GM18508 (cell line): ENCODE data around the gene SARNP.
"Not testable (repeated sequence)": the region's sequence is repeated elsewhere in the genome, so short reads cannot be mapped to it uniquely, and the experiment has no call there.

Source experiments
- ATAC-seq: cut with Tn5 transposase; IDR thresholded peaks from one replicate; pipeline ENCODE4 v1.9.1; 2021; ENCODE audit warnings: moderate number of reproducible peaks; ENCODE audit not compliant: insufficient read depth, unreplicated experiment

SARNP gene

DNA sequence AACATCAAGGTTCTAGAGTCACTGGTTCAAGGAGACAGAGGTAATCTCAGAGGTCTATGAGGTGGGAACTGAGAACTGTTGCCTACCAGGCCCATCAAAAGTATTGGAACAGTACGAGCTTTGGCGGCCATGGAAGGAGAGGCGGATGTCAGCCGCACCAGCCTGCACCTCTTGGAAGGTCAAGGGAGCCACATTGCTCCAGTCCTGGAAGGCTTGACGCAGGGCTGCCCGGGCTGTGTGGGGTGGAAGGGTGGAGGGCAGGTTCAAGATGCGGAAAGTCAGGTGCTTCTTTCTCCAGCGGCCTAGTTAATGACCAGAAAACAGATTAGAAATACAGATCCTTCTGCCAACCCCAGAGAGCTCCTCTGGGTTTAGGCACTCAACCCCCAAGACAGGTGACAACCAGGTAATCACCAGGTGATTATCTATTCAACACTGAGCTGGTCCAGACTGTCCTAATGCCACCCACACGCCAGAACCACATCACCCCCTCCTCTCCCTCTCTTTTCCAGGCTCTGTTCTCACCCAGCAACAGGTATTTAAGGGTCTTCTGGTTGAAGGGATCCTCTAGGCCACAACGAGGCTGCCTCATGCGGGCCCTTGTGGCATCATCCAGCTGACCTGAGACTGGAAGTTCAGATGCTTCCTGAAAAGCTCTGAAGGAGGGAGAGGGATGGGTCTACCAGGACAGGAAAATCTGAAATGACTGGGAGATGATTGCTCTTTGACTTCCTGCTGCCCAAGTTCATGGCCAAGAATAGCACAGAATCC lies 23.2 kb upstream of the SARNP start:
- no peak for ATAC-seq

DNA sequence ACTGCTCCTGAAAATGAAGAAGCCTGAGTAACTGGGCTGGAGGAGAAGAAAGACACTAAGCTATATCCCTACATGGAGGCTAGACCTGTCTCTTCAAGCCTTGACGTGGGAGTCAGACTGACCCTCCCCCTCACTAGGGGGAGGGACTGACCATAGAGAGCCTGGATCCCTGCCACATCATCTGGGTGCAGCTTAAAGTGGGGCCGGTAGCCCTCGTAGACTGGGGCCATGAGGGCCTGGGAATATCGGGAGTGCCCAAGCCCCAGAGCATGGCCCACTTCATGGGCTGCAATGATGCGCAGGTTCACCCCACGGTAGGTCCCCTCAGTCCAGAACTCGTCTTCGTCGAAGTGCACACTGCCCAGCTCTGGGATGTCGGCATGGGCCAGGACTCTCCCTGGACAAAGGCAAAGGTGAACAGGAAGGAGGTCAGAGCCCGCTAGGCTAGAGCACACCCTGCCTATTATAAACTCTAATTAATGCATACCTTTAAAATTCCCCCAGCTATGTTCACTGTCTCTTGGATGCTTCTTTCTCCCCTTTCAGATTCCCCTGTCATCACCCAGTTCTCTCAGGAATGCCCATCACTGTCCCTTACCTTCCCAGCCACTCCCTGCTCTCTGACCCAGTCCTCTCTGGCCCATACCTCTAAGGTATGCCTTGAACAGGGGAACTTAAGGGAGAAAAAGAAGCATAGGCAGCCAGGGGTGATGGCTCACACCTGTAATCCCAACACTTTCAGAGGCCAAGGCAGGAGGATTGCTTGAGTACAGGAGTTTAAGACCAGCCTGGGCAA lies 22.0 kb upstream of the SARNP start:
- no peak for ATAC-seq

DNA sequence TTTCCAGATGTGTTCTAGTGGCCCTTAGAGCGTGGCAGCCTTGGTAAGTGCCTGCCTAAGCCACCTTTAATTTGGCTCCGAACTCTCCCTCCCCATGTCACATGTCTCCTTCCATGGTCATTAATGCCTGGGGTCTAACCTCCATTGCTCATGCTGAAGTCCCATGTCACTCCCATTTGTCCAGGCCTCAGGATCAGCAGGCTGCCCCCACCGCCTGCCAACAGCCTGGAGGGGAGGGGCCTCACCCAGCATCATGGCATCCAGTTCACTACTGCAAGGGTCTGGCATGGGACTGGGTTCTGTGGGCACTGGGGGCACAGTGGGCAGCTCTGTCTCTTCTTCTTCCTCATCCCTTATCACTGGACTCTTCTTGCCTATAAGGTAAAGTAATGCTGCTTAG lies 20.8 kb upstream of the SARNP start:
- ATAC-seq = no peak

DNA sequence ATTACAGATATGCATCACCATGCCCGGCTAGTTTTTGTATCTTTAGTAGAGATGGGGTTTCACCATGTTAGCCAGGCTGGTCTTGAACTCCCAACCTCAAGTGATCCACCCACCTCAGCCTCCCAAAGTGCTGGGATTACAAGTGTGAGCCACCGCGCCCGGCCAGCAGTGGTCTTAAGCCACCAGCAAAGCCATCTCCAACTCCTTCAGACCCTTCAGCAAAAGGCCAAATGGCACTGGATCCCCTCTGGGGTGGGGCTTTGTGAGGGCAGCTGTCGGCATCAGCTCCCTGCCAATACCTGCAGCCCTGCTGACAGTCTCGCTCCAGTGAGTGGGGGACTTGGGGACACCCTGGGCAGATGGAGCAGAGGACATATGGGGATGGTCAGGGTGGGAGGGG lies 16.9 kb upstream of the SARNP start:
- ATAC-seq = not testable (repeated sequence)

DNA sequence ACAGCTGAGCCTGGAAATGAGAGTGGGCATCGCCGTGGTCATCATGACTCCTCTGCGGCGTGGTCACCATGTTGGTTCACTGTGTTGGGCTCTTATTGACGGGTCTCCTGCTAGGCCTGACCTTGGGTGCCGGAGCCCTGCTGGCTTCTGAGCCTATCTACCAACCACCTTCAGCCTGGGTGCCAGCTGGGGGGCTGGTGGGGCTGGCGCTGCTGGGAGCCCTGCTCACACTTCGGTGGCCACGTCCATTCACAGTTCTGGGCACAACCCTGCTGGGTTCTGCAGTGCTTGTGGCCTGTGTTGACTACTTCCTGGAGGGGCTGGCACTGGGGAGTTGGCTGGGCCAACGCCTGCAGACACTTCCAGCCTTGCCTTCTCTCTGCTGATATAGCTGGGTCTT lies 15.5 kb upstream of the SARNP start:
- ATAC-seq = no peak

DNA sequence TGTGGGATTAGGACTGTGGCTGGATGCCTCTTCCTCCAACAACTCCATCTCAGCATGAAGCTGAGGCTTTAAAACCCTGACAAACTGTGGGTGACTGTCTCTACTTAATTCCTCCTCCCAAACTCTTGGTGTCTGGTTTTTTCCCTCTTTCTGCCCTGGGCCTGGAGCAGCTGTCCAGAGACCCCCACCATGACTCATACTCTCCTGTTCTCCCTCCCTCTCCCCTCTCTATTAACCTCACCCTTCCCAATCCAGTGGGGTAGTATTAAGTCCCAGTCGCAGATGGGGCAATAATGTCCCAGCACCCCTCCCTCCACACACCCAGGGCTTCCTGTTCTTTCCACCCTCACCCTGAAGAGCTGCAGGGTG lies 13.9 kb upstream of the SARNP start:
- ATAC-seq = no peak

DNA sequence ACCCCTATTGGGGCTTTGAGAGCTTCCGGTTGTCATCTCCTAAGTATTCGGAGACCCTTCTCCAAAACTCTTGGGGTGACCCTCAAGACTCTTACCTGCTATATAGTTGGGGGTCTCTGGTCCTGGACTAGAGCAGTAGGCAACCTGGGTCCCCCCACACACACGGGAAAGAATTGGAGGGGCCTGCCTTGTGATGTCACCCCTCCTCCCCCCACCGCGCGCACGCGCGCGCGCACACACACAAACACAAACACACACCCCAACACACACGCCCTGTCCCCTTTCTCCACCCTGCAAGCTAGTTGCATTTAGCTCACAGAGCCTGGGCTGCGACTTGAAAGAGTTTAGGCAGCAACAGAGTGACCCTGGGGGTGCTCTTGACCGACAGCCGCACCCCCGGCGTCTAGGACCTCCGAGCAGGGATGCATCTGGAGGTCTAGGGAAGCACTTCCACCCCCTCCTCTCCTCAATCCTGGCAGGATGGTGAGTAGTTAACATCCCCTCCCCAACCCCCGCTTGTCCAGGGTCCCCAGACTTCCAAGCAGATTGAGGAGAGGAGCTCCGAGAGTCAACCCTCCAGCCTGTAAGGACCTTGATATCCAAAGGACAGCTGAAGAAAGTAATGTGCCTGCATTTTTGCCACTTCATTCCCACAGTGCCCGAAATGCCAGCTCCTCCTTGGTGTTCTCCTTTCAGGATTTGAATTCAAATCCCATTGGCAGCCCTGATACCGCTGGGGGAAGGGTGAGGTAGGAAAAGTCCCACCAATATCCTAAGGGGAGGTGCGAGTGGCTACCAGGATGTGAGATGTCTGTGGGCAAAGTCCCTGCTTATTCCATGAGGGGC lies 13.3 kb upstream of the SARNP start:
- no peak for ATAC-seq

DNA sequence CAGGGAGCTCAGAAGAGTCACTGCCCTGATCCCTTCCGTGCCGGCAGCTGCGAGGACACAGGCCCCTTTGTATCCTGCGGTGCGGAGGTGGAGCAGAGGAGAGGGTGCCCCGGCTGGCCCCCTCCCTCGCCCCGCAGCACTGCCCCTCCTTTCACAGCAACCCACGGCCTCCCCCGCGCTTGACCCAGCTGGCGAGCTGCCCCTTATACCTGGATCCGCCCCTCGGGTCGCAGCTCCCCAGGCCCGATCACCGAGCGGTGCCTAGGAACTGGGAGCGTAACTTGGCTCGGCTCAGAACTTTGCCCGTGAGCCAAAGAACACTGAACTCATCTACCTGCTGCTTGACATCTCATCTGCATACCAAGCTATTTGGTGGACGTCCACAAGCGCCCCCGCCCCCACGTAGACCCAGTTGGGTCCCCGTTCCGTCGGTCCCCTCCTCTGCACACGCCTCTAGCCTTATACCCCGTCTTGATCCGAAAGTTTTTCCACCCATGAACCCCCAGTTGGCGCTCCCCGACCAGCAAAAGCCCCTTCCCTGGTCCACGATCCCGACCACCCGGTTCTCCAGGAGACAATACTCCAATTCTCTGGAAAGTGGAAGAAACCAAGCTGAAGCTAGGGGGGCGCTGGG lies 12.6 kb upstream of the SARNP start:
- ATAC-seq = peak; percentile 3

DNA sequence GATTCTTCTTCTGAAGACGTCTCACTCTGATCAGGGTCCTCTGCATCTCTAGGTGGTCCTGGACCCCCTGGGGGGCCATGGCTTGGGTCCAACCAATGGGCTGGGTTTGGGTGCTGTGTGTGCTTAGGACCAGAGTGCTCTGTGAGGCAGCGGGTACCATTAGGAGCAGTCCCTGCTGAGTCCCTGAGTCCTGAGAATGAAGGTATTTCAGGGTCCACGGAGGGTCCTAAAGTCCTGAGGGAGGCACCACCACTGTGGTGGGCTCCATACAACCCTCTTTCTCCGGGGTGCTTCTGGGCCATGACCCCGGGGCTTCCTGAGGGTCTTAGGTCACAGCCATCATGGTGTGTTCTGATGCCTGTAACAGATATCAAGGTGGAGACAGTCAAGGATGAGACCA lies 10.8 kb upstream of the SARNP start:
- ATAC-seq = no peak

DNA sequence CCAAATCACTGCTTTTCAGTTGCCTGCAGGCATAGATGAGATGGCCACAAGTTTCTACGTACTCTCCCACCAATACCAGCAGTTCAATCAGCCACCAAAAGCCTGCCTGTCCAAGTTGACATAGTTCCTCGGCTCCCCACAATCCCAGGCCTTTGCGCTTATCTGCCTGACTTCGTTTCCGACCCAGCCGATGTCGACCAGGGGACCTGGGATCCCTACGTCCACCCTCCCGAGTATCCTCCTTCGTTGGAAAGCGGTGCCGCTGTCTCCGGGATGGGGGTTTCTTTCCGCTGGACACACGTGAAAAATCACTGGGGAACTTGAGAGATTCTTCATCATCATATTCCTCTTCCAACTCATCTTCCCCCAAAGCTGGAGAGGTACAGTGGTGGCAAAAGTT lies 10.3 kb upstream of the SARNP start:
- no peak for ATAC-seq

DNA sequence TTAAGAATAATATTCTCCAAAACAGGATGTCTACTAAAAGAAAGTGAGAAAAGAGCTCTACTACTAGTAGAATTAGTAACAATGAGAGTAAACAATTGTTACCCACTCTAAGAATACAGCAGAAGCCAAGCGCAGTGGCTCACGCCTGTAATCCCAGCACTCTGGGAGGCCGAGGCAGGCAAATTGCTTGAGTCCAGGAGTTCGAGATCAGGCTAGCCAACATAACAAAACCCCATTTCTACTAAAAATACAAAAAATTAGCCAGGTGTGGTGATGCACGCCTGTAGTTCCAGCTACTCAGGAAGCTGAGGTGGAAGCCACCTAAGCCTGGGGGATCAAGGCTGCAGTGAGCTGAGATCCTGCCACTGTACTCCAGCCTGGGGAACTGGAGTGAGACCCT lies 7.2 kb upstream of the SARNP start:
- no peak for ATAC-seq

DNA sequence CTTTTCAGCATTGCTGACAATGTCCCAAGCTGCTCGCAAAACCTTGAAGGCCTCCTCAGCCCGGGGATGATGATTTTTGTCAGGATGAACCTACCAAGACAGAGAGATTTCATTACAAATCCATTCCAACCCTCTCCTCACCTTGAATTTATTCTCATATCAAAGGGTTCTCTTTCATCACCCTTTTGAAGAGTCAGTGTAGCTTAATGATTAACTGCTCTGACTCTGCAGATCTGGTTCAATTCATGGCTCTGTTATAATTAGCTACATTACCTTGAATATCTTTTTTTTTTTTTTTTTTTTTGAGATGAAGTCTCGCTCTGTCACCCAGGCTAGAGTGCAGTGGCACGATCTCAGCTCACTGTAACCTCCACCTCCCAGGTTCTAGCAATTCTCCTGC lies 5.9 kb upstream of the SARNP start:
- ATAC-seq = no peak

DNA sequence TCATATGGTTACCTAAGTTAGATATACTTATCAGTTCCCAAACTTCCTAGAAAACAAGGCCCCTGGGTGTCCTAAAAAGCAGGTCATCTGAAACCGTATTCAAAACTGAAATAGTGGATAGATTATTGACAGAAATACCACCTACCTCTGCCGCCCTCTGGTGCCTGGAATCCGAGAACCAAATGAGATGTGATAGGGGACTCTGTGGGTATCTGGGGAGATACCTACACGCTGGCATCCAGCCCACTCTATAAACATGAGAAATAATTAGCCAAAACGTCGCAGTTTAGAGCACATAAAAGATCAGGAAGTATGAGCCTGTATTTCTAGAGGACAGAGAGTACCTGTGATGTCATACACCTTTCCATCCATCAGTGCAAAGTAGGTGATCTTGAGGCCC lies 4.7 kb upstream of the SARNP start:
- no peak for ATAC-seq

DNA sequence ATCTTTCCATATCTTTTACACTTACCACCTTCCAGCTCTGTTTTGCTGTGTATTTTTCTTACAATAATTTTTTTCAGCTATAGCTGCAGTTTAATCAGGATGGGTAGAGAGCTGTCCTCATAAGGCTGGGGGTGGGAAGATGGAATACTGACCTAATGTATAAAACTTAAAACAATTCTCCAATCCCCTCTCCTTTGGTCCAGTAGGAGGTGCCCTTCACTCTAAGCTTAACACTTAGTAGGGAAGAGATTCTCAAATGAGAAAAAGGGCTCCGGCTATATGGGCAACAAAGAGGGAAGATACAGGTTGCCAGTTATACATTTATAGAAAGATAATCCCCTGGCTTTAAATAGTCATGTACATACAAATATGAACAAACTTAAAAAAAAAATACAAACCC lies 3.2 kb upstream of the SARNP start:
- no peak for ATAC-seq

DNA sequence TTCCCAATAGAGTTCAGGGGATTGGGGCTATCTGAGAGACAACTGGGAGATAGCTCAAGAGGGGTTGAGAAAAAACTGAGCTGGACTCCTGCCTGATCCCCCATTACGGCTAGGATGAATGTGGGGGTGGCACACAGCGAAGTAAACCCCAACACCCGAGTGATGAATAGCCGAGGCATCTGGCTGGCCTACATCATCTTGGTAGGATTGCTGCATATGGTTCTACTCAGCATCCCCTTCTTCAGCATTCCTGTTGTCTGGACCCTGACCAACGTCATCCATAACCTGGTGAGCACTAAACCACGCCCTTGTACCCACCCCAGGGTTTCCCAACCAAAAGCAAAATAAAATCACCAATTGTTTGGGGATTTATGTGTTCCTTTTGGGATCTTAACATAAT lies 1.4 kb upstream of the SARNP start:
- ATAC-seq = no peak

DNA sequence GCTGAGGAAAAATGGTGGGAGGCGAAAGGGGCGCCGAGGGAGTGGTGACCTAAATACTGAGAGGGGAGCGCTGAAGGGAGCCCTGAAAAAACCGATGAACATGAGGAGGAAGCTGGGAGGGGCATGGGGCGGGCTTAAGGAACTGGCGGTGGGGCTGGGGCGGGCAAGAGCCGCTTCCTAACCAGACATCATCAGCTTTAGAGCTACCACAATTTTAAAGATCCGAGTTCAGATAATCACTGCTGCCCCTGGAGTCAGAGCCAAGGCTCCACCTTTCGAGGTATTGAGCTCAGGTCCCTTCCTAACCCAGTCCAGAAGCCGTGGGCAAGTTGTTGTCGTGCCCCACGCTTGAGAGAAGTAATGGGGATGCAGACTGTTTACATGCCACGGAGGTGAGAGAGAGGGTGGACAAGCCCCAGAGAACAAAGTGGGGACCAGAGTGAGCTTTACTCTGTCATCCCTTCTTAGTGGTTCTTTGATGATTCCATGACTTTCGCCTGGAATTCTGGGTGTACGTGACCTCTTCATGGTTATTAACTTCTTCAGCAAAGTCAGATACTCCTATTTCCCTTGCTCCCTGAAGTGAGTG lies 710 bp upstream of the SARNP start:
- no peak for ATAC-seq

DNA sequence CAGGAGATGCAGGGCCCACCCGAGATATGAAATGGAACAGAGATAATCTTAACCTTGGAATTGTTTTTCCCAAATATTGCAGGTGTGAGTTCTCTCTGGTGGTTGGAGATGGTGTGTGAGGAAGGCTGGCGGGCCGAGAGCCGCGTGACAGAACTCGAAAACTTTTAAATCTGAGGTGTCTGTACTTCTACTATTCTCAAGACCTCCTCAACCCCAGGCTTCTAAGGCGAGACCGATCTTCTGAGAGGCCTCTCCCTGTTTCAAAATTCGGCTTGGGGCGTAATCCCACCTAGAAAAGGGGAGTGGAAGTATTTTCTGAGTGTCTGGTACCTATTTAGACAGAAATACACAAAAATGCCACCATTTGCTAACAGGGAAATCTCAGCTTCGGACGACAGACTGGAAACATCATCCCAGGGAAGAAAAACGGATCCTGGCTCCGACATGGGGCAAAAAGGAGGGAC lies 611 bp downstream of the SARNP start:
- ATAC-seq = no peak

DNA sequence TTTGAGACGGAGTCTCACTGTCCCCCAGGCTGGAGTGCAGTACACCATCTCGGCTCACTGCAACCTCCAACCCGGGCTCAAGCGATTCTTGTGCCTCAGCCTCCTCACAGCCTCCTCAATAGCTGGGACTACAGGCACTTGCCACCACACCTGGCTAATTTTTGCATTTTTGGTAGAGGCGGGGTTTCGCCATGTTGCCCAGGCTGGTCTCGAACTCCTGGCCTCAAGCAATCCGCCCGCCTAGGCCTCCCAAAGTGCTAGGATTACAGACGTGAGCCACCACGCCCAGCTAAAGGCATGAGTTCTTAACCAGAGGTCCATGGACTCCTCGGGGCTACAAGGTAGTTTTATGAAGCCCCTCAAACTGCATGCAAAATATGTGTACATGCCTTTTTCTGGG lies 2.1 kb downstream of the SARNP start:
- no peak for ATAC-seq

DNA sequence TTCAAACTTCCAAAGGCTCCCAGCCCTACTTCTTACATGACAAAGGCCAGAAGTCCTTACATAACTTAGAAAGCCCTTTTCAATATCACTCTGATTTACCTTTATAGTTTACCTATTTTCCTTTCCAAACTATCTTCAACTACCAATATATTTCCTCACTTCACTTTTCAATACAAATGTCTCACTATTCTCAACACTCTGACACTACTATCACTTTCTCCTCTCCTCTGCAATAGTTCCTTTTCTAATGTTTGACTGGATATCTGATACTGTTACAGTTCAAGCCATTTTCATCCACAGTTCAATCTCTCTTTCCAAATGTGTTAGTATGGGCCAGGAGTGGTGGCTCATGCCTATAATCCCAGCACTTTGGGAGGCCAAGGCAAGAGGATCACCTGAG lies 3.3 kb downstream of the SARNP start:
- ATAC-seq = no peak

DNA sequence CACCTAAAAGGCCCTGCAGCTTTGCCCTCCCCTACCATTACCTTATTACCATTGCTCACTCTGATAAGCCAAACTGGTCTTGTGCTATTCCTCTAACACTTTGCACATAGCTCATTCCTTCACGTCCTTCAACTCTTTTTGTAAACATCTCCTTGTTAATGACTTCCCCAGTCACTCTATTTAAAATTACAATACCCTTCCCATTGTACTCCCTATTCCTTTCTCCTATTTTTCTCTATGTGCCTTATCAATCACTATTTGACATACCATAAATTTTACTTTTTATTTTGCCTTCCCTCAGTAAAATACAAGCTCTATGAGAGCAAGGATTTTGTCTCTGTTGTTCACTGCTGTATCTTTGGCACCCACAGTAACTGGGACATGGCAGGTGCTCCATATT lies 5.4 kb downstream of the SARNP start:
- no peak for ATAC-seq
